ENCODE data around the gene SCP2D1. TPM values are rescaled to one million over a fixed set of nuclear protein-coding genes. Genes with fewer than 3 reads are reported as not detected.
"Not testable (repeated sequence)": the region's sequence is repeated elsewhere in the genome, so short reads cannot be mapped to it uniquely, and the experiment has no call there.

SCP2D1 gene
- not detected in 2 replicates for total RNA-seq

- Mint-ChIP-seq H3K4me1 (ENCODE audit: low read depth) (no peaks in the 10 kb centered on the region), H3K36me3 (ENCODE audit: low read depth) (no peaks in the 10 kb centered on the region), H3K27ac (no peak within 1 kb of the TSS), H3K9me3 (no peaks in the 10 kb centered on the region), H3K4me3 (ENCODE audit: low read depth) (no peak within 1 kb of the TSS), H3K27me3 (ENCODE audit: low read depth) (no peaks in the 10 kb centered on the region)
- intact Hi-C loops (cut with micrococcal nuclease), result no loop called here
- no peak for DNase-seq (ENCODE audit: low spot score)
Measured at GRCh38 chr20:18813483-18813882, at the start of gene SCP2D1. Gene SCP2D1 (plus strand): TSS chr20:18813783. CDS start chr20:18813816, 33 bp downstream.

DNA sequence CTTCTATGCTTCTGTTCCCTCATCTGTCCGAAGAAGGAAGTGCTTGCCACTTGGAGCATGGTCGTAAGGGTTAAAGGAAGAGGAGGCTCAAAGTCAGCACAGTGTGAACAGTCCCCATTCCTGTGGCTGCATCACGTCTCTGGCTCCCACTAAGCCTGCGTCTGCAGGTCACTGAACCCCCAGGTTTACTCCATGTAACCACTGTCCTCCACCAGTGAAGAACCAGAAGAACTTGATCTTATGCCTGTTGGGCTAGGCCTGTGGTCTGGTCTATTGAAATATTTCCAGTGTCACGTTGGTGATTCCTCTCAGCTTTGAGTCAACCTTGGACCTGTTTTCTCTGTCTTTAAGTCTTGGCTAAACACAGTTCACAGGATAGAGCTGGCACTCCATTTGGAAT is 45.9 kb upstream of the SCP2D1 start:
- peaks cover 5% of the 10 kb centered on the region for H3K27me3 Mint-ChIP-seq (ENCODE audit: low read depth)
- H3K36me3 Mint-ChIP-seq (ENCODE audit: low read depth), result peaks cover 2% of the 10 kb centered on the region
- no peak for DNase-seq (ENCODE audit: low spot score)
- no peaks in the 10 kb centered on the region for H3K9me3 Mint-ChIP-seq
- H3K27ac Mint-ChIP-seq, result no peak overlapping the region
- no peak overlapping the region for H3K4me3 Mint-ChIP-seq (ENCODE audit: low read depth)
- intact Hi-C loops (cut with micrococcal nuclease), result no loop called here
- H3K4me1 Mint-ChIP-seq (ENCODE audit: low read depth), result no peaks in the 10 kb centered on the region

DNA sequence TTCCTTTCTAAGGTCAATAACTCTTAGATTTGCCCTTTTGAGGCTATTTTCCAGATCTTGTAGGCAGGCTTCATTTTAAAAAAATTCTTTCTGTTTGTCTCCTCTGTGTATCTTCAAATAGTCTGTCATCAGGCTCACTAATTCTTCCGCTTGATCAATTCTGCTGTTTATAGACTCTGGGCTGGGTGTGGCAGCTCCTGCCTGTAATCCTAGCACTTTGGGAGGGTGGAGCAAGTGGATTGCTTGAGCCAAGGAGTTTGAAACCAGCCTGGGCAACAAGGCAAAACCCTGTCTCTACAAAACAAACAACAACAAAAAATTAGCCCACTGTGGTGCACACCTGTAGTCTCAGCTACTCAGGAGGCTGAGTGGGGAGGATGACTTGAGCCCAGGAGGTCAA is 40.0 kb upstream of the SCP2D1 start:
- intact Hi-C loops (cut with micrococcal nuclease), result no loop called here
- no peak for DNase-seq (ENCODE audit: low spot score)
- H3K36me3 Mint-ChIP-seq (ENCODE audit: low read depth), result no peaks in the 10 kb centered on the region
- H3K4me1 Mint-ChIP-seq (ENCODE audit: low read depth), result no peaks in the 10 kb centered on the region
- H3K9me3 Mint-ChIP-seq, result no peaks in the 10 kb centered on the region
- H3K27me3 Mint-ChIP-seq (ENCODE audit: low read depth), result peaks cover 13% of the 10 kb centered on the region
- H3K4me3 Mint-ChIP-seq (ENCODE audit: low read depth), result no peak overlapping the region
- H3K27ac Mint-ChIP-seq, result no peak overlapping the region

DNA sequence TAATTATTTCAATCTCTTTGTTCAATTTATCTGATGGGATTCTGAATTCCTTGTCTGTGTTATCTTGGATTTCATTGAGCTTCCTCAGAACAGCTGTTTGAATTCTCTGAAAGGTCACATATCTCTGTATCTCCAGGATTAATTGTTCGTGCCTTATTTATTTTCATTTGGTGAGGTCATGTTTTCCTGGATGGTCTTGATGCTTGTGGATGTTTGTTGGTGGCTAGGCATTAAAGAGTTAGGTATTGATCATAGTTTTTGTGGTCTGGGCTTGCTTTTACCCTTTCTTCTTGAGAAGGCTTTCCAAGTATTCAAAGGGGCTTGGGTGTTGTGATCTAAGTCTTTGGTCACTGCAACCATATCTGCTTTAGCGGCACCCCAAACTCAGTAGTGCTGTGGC is 39.4 kb upstream of the SCP2D1 start:
- no peaks in the 10 kb centered on the region for H3K4me1 Mint-ChIP-seq (ENCODE audit: low read depth)
- no peaks in the 10 kb centered on the region for H3K9me3 Mint-ChIP-seq
- intact Hi-C loops (cut with micrococcal nuclease), result no loop called here
- H3K36me3 Mint-ChIP-seq (ENCODE audit: low read depth), result no peaks in the 10 kb centered on the region
- H3K27me3 Mint-ChIP-seq (ENCODE audit: low read depth), result peaks cover 13% of the 10 kb centered on the region
- H3K27ac Mint-ChIP-seq, result no peak overlapping the region
- DNase-seq (ENCODE audit: low spot score), result no peak
- no peak overlapping the region for H3K4me3 Mint-ChIP-seq (ENCODE audit: low read depth)

DNA sequence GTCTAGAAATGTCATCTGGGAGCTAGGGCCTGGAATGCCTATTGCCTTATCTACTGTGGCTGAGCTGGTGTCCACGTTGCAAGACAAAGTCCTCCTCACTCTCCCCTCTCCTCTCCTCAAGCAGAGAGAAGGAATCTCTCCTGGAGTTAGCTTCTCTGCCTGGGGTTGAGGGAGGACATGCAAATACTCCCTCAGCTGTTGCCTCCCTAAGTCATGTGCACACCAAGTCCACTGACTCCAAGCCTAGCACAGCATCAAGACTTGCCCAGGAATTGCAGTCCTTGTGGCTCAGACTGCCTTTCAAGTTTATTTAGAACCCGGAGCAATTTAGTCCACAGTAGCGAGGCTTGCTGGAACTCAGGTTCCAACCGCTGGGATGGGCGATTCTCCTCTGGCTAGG is 38.0 kb upstream of the SCP2D1 start:
- no peak for DNase-seq (ENCODE audit: low spot score)
- Mint-ChIP-seq H3K9me3 (no peaks in the 10 kb centered on the region), H3K27me3 (ENCODE audit: low read depth) (peaks cover 13% of the 10 kb centered on the region), H3K27ac (no peak overlapping the region), H3K4me1 (ENCODE audit: low read depth) (no peaks in the 10 kb centered on the region), H3K4me3 (ENCODE audit: low read depth) (no peak overlapping the region), H3K36me3 (ENCODE audit: low read depth) (no peaks in the 10 kb centered on the region)
- intact Hi-C loops (cut with micrococcal nuclease), result no loop called here

DNA sequence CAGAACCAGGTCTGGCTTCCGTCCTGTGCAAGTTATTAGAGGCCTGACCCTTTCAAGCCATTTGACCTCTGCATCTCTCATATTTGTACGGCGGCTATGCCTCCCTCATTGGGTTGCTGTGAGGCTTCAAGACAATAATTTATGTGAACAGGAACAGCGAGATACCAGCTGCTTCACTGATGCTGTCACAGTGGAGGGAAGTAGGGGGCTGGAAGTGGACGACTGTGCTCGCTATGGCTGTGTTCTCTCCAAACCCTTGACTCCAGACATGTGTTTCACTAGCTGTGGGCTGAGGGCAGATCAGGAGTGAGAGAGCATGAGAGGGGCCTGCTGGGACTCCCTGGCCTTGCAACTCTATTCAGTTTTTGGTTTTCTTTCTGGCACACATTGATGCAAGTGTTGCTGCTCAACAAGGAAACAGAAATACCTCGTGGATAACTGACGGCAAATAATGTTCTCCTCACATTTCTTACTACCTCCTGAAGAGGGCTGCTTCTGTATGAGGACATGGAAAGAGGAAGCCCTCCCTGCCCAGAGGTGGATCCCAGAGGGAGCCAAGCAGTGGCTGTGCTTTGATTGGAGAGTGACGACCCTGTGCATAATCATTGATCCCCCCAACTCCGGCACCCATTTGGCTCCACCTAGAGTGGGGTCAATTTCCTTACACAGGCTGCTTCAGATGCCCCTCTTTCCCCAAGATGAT is 34.7 kb upstream of the SCP2D1 start:
- DNase-seq (ENCODE audit: low spot score), result no peak
- intact Hi-C loops (cut with micrococcal nuclease), result no loop called here
- Mint-ChIP-seq H3K27ac (no peak overlapping the region), H3K27me3 (ENCODE audit: low read depth) (no peaks in the 10 kb centered on the region), H3K4me1 (ENCODE audit: low read depth) (no peaks in the 10 kb centered on the region), H3K36me3 (ENCODE audit: low read depth) (no peaks in the 10 kb centered on the region), H3K4me3 (ENCODE audit: low read depth) (no peak overlapping the region), H3K9me3 (no peaks in the 10 kb centered on the region)

DNA sequence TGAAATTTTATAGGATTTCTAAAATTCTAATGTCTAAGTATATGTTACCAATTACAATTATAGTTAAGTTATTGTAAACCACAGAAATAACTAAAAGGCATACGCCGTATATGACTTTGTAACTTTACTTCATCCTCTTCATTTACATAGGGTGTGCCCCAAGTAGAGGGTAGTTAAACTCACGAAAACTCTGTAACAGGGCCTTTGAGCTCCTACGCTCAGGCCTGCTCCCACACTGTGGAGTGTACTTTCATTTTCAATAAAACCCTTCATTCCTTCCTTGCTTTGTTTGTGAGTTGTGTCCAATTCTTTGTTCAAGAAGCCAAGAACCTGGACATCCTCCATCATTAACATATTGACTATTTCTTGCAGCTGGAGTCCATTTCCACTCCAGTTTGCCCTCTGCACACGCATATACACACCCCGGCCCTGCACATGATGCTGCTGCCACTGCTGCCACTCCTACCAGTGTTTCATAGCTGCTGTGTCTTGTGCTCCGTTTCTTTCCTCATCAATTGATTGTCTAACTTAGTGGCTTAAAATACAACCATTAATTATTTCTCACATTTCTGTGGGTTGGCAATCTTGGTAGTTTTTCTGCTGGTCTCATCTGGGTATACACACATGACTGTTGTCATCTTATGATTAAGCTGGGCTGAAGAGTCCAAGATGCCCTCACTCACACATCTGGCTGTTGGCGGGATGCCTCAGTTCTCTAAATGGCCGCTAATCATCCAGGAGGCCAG is 33.0 kb upstream of the SCP2D1 start:
- Mint-ChIP-seq H3K27ac (no peak overlapping the region), H3K4me1 (ENCODE audit: low read depth) (no peaks in the 10 kb centered on the region), H3K27me3 (ENCODE audit: low read depth) (peaks cover under 1% of the 10 kb centered on the region), H3K9me3 (no peaks in the 10 kb centered on the region), H3K36me3 (ENCODE audit: low read depth) (no peaks in the 10 kb centered on the region), H3K4me3 (ENCODE audit: low read depth) (no peak overlapping the region)
- intact Hi-C loops (cut with micrococcal nuclease), result no loop called here
- no peak for DNase-seq (ENCODE audit: low spot score)

DNA sequence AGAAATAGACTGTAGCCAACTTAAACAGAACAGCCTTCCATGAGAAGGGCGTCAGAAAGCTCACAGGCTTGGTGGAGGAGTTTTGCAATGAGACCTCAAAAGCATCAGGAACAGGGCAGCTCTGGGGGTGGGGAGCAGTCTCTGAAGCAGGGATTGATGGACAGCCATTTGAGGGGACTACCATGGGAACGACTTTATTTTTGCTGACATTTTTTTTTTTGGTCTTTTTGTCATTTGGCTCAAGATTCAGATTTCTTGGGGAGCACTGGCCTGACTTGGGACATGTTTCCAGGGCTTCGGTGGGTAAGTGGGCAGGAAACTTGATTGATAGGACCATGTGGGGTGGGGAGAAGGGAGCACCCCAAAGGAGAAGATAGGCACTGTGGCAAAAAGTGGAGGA is 32.1 kb upstream of the SCP2D1 start:
- H3K4me3 Mint-ChIP-seq (ENCODE audit: low read depth), result no peak overlapping the region
- no peak overlapping the region for H3K27ac Mint-ChIP-seq
- intact Hi-C loops (cut with micrococcal nuclease), result no loop called here
- DNase-seq (ENCODE audit: low spot score), result no peak
- no peaks in the 10 kb centered on the region for H3K4me1 Mint-ChIP-seq (ENCODE audit: low read depth)
- H3K9me3 Mint-ChIP-seq, result no peaks in the 10 kb centered on the region
- H3K27me3 Mint-ChIP-seq (ENCODE audit: low read depth), result peaks cover 2% of the 10 kb centered on the region
- no peaks in the 10 kb centered on the region for H3K36me3 Mint-ChIP-seq (ENCODE audit: low read depth)

DNA sequence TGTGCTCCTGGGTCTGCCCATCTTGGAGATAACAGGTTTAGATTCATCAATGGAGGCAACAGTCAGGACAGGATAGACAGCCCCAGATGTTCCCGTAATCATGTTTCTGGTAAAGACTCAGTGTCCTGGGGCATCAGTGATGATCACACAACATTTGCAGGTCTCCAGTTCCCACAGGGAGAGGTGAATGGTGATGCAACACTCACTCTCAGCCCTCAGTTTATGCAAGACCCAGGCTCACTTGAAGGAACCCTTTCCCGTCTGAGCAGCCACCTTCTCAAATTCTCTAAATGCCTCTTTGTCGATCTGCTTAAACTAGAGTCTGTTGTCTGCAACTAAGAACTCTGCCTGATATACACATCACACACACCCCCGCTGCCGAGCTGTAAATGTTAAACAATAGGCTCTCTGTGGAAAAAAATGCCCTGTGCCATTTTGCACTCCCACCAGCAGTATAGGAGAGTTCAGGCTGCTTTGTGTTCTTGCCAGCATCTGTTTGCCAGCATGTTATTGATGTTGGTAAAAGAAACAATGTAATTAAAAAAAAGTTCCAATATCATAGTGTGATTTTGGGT is 30.1 kb upstream of the SCP2D1 start:
- no peak for DNase-seq (ENCODE audit: low spot score)
- H3K9me3 Mint-ChIP-seq, result no peaks in the 10 kb centered on the region
- peaks cover 2% of the 10 kb centered on the region for H3K27me3 Mint-ChIP-seq (ENCODE audit: low read depth)
- H3K27ac Mint-ChIP-seq, result no peak overlapping the region
- intact Hi-C loops (cut with micrococcal nuclease), result no loop called here
- H3K36me3 Mint-ChIP-seq (ENCODE audit: low read depth), result no peaks in the 10 kb centered on the region
- H3K4me1 Mint-ChIP-seq (ENCODE audit: low read depth), result no peaks in the 10 kb centered on the region
- H3K4me3 Mint-ChIP-seq (ENCODE audit: low read depth), result no peak overlapping the region

DNA sequence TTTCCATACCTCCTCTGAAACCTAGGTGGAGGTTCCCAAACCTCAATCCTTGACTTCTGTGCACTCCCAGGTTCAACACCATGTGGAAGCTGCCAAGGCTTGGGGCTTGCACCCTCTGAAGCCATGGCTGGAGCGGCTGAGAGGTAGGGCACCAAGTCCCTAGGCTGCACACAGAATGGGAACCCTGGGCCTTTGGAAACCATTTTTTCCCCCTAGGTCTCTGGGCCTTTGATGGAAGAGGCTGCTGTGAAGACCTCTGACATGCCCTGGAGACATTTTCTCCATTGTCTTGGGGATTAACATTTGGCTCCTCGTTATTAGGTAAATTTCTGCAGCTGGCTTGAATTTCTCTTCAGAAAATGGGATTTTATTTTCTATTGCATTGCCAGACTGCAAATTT is 26.5 kb upstream of the SCP2D1 start:
- H3K4me3 Mint-ChIP-seq (ENCODE audit: low read depth); DNase-seq (ENCODE audit: low spot score); H3K36me3 Mint-ChIP-seq (ENCODE audit: low read depth); intact Hi-C loops (cut with micrococcal nuclease); H3K9me3 Mint-ChIP-seq; H3K27me3 Mint-ChIP-seq (ENCODE audit: low read depth); H3K27ac Mint-ChIP-seq; H3K4me1 Mint-ChIP-seq (ENCODE audit: low read depth): not testable (repeated sequence)

DNA sequence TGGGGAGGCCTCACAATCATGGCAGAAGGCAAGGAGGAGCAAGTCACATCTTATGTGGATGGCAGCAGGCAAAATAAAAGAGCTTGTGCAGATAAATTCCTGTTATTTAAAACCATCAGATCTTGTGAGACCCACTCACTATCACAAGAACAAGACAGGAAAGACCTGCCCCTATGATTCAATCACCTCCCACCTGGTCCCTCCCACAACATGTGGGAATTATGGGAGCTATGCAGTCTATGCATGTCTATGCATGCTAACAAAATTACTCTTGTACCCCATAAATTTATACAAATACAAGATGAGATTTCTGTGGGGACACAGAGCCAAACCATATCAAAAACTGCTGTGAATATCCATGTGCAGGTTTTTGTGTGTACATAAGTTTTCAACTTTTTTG is 25.6 kb upstream of the SCP2D1 start:
- Mint-ChIP-seq H3K4me3 (ENCODE audit: low read depth) (no peak overlapping the region), H3K9me3 (no peaks in the 10 kb centered on the region), H3K27ac (no peak overlapping the region), H3K36me3 (ENCODE audit: low read depth) (no peaks in the 10 kb centered on the region), H3K27me3 (ENCODE audit: low read depth) (peaks cover 11% of the 10 kb centered on the region), H3K4me1 (ENCODE audit: low read depth) (no peaks in the 10 kb centered on the region)
- intact Hi-C loops (cut with micrococcal nuclease), result no loop called here
- DNase-seq (ENCODE audit: low spot score), result no peak

- Mint-ChIP-seq H3K9me3 (peaks cover under 1% of the 10 kb centered on the region), H3K27ac (no peak overlapping the region)
- intact Hi-C loops (cut with micrococcal nuclease), result loop anchor here (5.0 to 10.0 kb wide), 3 partner anchors 203 to 1264 kb away; partner anchors contain the start of genes CFAP61, CRNKL1, DTD1 and ZNF133
Measured at GRCh38 chr20:18790787-18791186, 22.8 kb upstream of the SCP2D1 start.

More at GRCh38 chr20:18790787-18791186, 22.8 kb upstream of the SCP2D1 start:
- Mint-ChIP-seq H3K27me3 (ENCODE audit: low read depth) (peaks cover 9% of the 10 kb centered on the region), H3K4me1 (ENCODE audit: low read depth) (peaks cover 5% of the 10 kb centered on the region), H3K36me3 (ENCODE audit: low read depth) (no peaks in the 10 kb centered on the region), H3K4me3 (ENCODE audit: low read depth) (no peak overlapping the region)
- DNase-seq (ENCODE audit: low spot score), result no peak
